Measurements from ENCODE around the gene DCAF10.
A peak's percentile ranks its signal among the peaks of the same experiment; 100 is the strongest.
"Not testable (repeated sequence)": the region's sequence is repeated elsewhere in the genome, so short reads cannot be mapped to it uniquely, and the experiment has no call there.

DCAF10 gene

GRCh38 chr9:37801287-37801850, 772 bp downstream of the DCAF10 start:
- Histone ChIP-seq H4K91ac (ENCODE audit: low read depth, low read length, poor library complexity) (no peak overlapping the region), H4K8ac (ENCODE audit: low read depth, low read length) (no peak overlapping the region), H3K36me3 (replicated peaks in 1 of 2; ENCODE audit: control insufficient read depth in 2 of 2, insufficient read depth in 2 of 2, low read length in 2 of 2) (peaks cover 0 to 18% of the 10 kb centered on the region in 2 donors), H3K27ac (replicated peaks; ENCODE audit: low read length) (peak overlapping the region; percentile 84), H2BK15ac (ENCODE audit: low read length) (no peak overlapping the region), H3K79me1 (ENCODE audit: low read depth, low read length) (peaks cover 10% of the 10 kb centered on the region), H3K23ac (ENCODE audit: low read depth, low read length, poor library complexity) (peak overlapping the region; percentile 100), H2AFZ (ENCODE audit: low read length) (peak overlapping the region; percentile 99), H2BK12ac (ENCODE audit: low read length) (no peak overlapping the region), H3K4me2 (ENCODE audit: insufficient read depth, low read length, poor library complexity, severe bottlenecking) (peak overlapping the region; percentile 74), H3K4me1 (ENCODE audit: control insufficient read depth in 2 of 2, insufficient read depth in 1 of 2, low read depth in 1 of 2, low read length in 2 of 2) (peaks cover 6 to 14% of the 10 kb centered on the region in 2 donors), H2AK5ac (ENCODE audit: low read depth, low read length) (no peak overlapping the region), H2BK5ac (ENCODE audit: low read length) (peak overlapping the region; percentile 79), H3K14ac (ENCODE audit: low read length) (peak overlapping the region; percentile 79), H3K18ac (ENCODE audit: low read length) (peak overlapping the region; percentile 95), H2BK120ac (ENCODE audit: low read depth, low read length) (peak overlapping the region; percentile 47), H3K27me3 (ENCODE audit: control insufficient read depth in 3 of 3, insufficient read depth in 3 of 3, low read depth in 1 of 3, low read length in 3 of 3) (no peaks in the 10 kb centered on the region), H3K9me3 (replicated peaks in 1 of 2; ENCODE audit: control insufficient read depth in 2 of 2, insufficient read depth in 1 of 2, low read depth in 1 of 2, low read length in 2 of 2) (peaks cover 0 to 4% of the 10 kb centered on the region in 2 donors), H3K4me3 (ENCODE audit: low read length in 2 of 2) (peak overlapping the region; percentile 99 to 100), H3K4ac (ENCODE audit: low read length) (no peak overlapping the region), H3K9ac (ENCODE audit: low read depth, low read length, poor library complexity) (peak overlapping the region; percentile 97)
- WGBS, 2 donors (ENCODE audit: extremely low coverage in 2 of 2, insufficient read length in 2 of 2, insufficient replicate concordance in 1 of 2), result no CpG with 5 or more reads among the region's 45 CpGs
- DNase-seq (ENCODE audit: low spot score), result no peak

DNA sequence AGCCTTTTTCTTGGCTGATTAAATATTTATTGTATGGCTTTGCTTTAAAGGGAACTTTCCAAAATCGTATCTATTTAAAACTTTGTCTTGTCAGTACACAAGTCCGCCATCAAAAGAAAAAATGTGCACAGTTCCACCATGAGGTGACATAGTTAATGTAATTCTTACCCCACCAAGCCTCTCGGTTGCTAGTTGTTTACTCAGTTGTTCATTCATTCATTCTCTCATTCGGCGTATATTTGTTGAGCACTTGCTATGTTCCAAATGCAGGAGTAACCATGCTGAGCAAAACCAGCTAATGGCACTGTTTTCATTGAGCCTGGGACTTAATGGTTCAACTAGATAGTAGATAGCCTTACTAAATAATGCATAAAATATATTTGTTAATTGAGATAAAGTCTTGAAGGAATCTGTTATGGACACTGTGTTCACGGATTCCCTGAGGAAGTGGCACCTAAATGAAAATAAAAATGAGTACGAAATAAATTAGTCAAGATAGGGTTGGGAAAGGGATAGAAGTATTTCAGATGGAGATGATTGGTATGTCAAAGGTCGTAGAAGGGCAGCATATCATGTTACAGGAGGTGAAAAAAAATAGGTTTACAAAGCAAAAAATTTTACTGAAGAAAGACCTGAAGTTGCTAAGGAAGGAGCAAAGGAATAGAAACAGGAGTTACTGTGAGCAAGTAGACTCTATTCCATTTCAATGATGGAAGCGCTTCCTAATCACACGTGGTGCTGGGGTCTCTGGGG, 1.5 kb downstream of the DCAF10 start:
- Histone ChIP-seq H3K27ac (replicated peaks; ENCODE audit: low read length) (no peak overlapping the region), H3K18ac (ENCODE audit: low read length) (no peak overlapping the region), H2BK12ac (ENCODE audit: low read length) (no peak overlapping the region), H2BK15ac (ENCODE audit: low read length) (no peak overlapping the region), H2BK120ac (ENCODE audit: low read depth, low read length) (no peak overlapping the region), H3K9ac (ENCODE audit: low read depth, low read length, poor library complexity) (no peak overlapping the region), H4K8ac (ENCODE audit: low read depth, low read length) (no peak overlapping the region), H3K27me3 (ENCODE audit: control insufficient read depth in 3 of 3, insufficient read depth in 3 of 3, low read depth in 1 of 3, low read length in 3 of 3) (no peaks in the 10 kb centered on the region), H3K36me3 (replicated peaks in 1 of 2; ENCODE audit: control insufficient read depth in 2 of 2, insufficient read depth in 2 of 2, low read length in 2 of 2) (peaks cover 0 to 21% of the 10 kb centered on the region in 2 donors), H3K9me3 (replicated peaks in 1 of 2; ENCODE audit: control insufficient read depth in 2 of 2, insufficient read depth in 1 of 2, low read depth in 1 of 2, low read length in 2 of 2) (peaks cover 0 to 4% of the 10 kb centered on the region in 2 donors), H3K4me3 (ENCODE audit: low read length in 2 of 2) (peak overlapping the region; percentile 99 to 100), H3K79me1 (ENCODE audit: low read depth, low read length) (peaks cover 9% of the 10 kb centered on the region), H3K4me2 (ENCODE audit: insufficient read depth, low read length, poor library complexity, severe bottlenecking) (peak overlapping the region; percentile 74), H2AK5ac (ENCODE audit: low read depth, low read length) (no peak overlapping the region), H3K23ac (ENCODE audit: low read depth, low read length, poor library complexity) (no peak overlapping the region), H2BK5ac (ENCODE audit: low read length) (no peak overlapping the region), H3K4me1 (ENCODE audit: control insufficient read depth in 2 of 2, insufficient read depth in 1 of 2, low read depth in 1 of 2, low read length in 2 of 2) (peaks cover 6 to 14% of the 10 kb centered on the region in 2 donors), H4K91ac (ENCODE audit: low read depth, low read length, poor library complexity) (no peak overlapping the region), H3K14ac (ENCODE audit: low read length) (no peak overlapping the region), H2AFZ (ENCODE audit: low read length) (no peak overlapping the region), H3K4ac (ENCODE audit: low read length) (no peak overlapping the region)
- WGBS, 2 donors (ENCODE audit: extremely low coverage in 2 of 2, insufficient read length in 2 of 2, insufficient replicate concordance in 1 of 2), result 100% methylated on average over 1 of the region's 10 CpGs; no CpG with 5 or more reads in 1 of the 2 donors
- DNase-seq (ENCODE audit: low spot score), result no peak

- H3K4ac ChIP-seq (ENCODE audit: low read length), result no peak overlapping the region
- no peak overlapping the region for H3K4me2 ChIP-seq (ENCODE audit: insufficient read depth, low read length, poor library complexity, severe bottlenecking)
- H4K8ac ChIP-seq (ENCODE audit: low read depth, low read length), result no peak overlapping the region
- H2AK5ac ChIP-seq (ENCODE audit: low read depth, low read length), result no peak overlapping the region
- H3K36me3 ChIP-seq (replicated peaks in 1 of 2; ENCODE audit: control insufficient read depth in 2 of 2, insufficient read depth in 2 of 2, low read length in 2 of 2), result peaks cover 0 to 36% of the 10 kb centered on the region in 2 donors
- no peak overlapping the region for H3K18ac ChIP-seq (ENCODE audit: low read length)
- peaks cover 4% of the 10 kb centered on the region for H3K79me1 ChIP-seq (ENCODE audit: low read depth, low read length)
- no peak overlapping the region for H3K27ac ChIP-seq (replicated peaks; ENCODE audit: low read length)
- no peak overlapping the region for H2BK12ac ChIP-seq (ENCODE audit: low read length)
- no peak overlapping the region for H3K4me3 ChIP-seq (ENCODE audit: low read length in 2 of 2)
- no peak overlapping the region for H4K91ac ChIP-seq (ENCODE audit: low read depth, low read length, poor library complexity)
- no peak overlapping the region for H2BK15ac ChIP-seq (ENCODE audit: low read length)
- no peak for DNase-seq (ENCODE audit: low spot score)
- WGBS, 2 donors (ENCODE audit: extremely low coverage in 2 of 2, insufficient read length in 2 of 2, insufficient replicate concordance in 1 of 2), result no CpG with 5 or more reads among the region's 4 CpGs
- H3K4me1 ChIP-seq (ENCODE audit: control insufficient read depth in 2 of 2, insufficient read depth in 1 of 2, low read depth in 1 of 2, low read length in 2 of 2), result peaks cover 4 to 9% of the 10 kb centered on the region in 2 donors
- H3K9me3 ChIP-seq (replicated peaks in 1 of 2; ENCODE audit: control insufficient read depth in 2 of 2, insufficient read depth in 1 of 2, low read depth in 1 of 2, low read length in 2 of 2), result peaks cover 0 to 4% of the 10 kb centered on the region in 2 donors
- H2BK120ac ChIP-seq (ENCODE audit: low read depth, low read length), result no peak overlapping the region
- no peak overlapping the region for H3K9ac ChIP-seq (ENCODE audit: low read depth, low read length, poor library complexity)
- H3K27me3 ChIP-seq (ENCODE audit: control insufficient read depth in 3 of 3, insufficient read depth in 3 of 3, low read depth in 1 of 3, low read length in 3 of 3), result no peaks in the 10 kb centered on the region
- no peak overlapping the region for H3K14ac ChIP-seq (ENCODE audit: low read length)
- H3K23ac ChIP-seq (ENCODE audit: low read depth, low read length, poor library complexity), result no peak overlapping the region
- H2AFZ ChIP-seq (ENCODE audit: low read length), result no peak overlapping the region
- no peak overlapping the region for H2BK5ac ChIP-seq (ENCODE audit: low read length)
Observed at GRCh38 chr9:37806271-37806670, 5.7 kb downstream of the DCAF10 start.

- H4K91ac ChIP-seq (ENCODE audit: low read depth, low read length, poor library complexity); H2BK15ac ChIP-seq (ENCODE audit: low read length); H3K27me3 ChIP-seq (ENCODE audit: control insufficient read depth in 3 of 3, insufficient read depth in 3 of 3, low read depth in 1 of 3, low read length in 3 of 3); H3K4me2 ChIP-seq (ENCODE audit: insufficient read depth, low read length, poor library complexity, severe bottlenecking); H2BK5ac ChIP-seq (ENCODE audit: low read length); H3K18ac ChIP-seq (ENCODE audit: low read length); H2AFZ ChIP-seq (ENCODE audit: low read length); H3K4me1 ChIP-seq (ENCODE audit: control insufficient read depth in 2 of 2, insufficient read depth in 1 of 2, low read depth in 1 of 2, low read length in 2 of 2); DNase-seq (ENCODE audit: low spot score); H3K9ac ChIP-seq (ENCODE audit: low read depth, low read length, poor library complexity); H3K14ac ChIP-seq (ENCODE audit: low read length); H3K23ac ChIP-seq (ENCODE audit: low read depth, low read length, poor library complexity); H3K4me3 ChIP-seq (ENCODE audit: low read length in 2 of 2); H2BK120ac ChIP-seq (ENCODE audit: low read depth, low read length); H3K9me3 ChIP-seq (replicated peaks in 1 of 2; ENCODE audit: control insufficient read depth in 2 of 2, insufficient read depth in 1 of 2, low read depth in 1 of 2, low read length in 2 of 2); H2AK5ac ChIP-seq (ENCODE audit: low read depth, low read length); H3K27ac ChIP-seq (replicated peaks; ENCODE audit: low read length); H3K4ac ChIP-seq (ENCODE audit: low read length); H3K79me1 ChIP-seq (ENCODE audit: low read depth, low read length); H2BK12ac ChIP-seq (ENCODE audit: low read length); H4K8ac ChIP-seq (ENCODE audit: low read depth, low read length): not testable (repeated sequence)
- peaks cover 0 to 24% of the 10 kb centered on the region in 2 donors for H3K36me3 ChIP-seq (replicated peaks in 1 of 2; ENCODE audit: control insufficient read depth in 2 of 2, insufficient read depth in 2 of 2, low read length in 2 of 2)
- no CpG with 5 or more reads among the region's 15 CpGs for WGBS, 2 donors (ENCODE audit: extremely low coverage in 2 of 2, insufficient read length in 2 of 2, insufficient replicate concordance in 1 of 2)
Observed at GRCh38 chr9:37809676-37810075, 9.1 kb downstream of the DCAF10 start.

Measured in neuronal stem cell (in vitro differentiated cells).